ENCODE results near the gene PHYHD1.
"Not testable (repeated sequence)": the region's sequence is repeated elsewhere in the genome, so short reads cannot be mapped to it uniquely, and the experiment has no call there.

Gene PHYHD1

GRCh38 chr9:128947527-128948301 is 26.9 kb downstream of the PHYHD1 start, which contains the start of the genes DOLK and NUP188:
Gene DOLK, minus strand, starts transcription at chr9:128947603. Its CDS starts 300 bp downstream, at chr9:128947303.
Gene NUP188, plus strand, starts transcription at chr9:128947699. Its CDS starts 21 bp downstream, at chr9:128947720.
- H3K4me3 ChIP-seq (ENCODE audit: low read depth, low read length), result peak within 1 kb of the TSS; percentile 92
- H3K9ac ChIP-seq (ENCODE audit: low read depth, low read length), result peak within 1 kb of the TSS; percentile 94

GRCh38 chr9:128961403-128961802 is 40.6 kb downstream of the PHYHD1 start:
- not testable (repeated sequence) for H3K9ac ChIP-seq (ENCODE audit: low read depth, low read length)
- peaks cover 17% of the 10 kb centered on the region for H3K36me3 ChIP-seq (ENCODE audit: control insufficient read depth, insufficient read depth, low read length)

More at GRCh38 chr9:128947527-128948301, 26.9 kb downstream of the PHYHD1 start, which contains the start of the genes DOLK and NUP188:
- Histone ChIP-seq H3K4me1 (ENCODE audit: control insufficient read depth, insufficient read depth, low read length) (peaks cover 2% of the 10 kb centered on the region), H3K36me3 (ENCODE audit: control insufficient read depth, insufficient read depth, low read length) (peaks cover 6% of the 10 kb centered on the region), H3K27me3 (ENCODE audit: control insufficient read depth, insufficient read depth, low read length) (no peaks in the 10 kb centered on the region), H3K9me3 (ENCODE audit: control insufficient read depth, insufficient read depth, low read length) (no peaks in the 10 kb centered on the region)

GRCh38 chr9:128969491-128969890 is 48.7 kb downstream of the PHYHD1 start:
- no peak overlapping the region for H3K9ac ChIP-seq (ENCODE audit: low read depth, low read length)
- no peaks in the 10 kb centered on the region for H3K4me1 ChIP-seq (ENCODE audit: control insufficient read depth, insufficient read depth, low read length)
- no peaks in the 10 kb centered on the region for H3K27me3 ChIP-seq (ENCODE audit: control insufficient read depth, insufficient read depth, low read length)
- no peak overlapping the region for H3K4me3 ChIP-seq (ENCODE audit: low read depth, low read length)
- H3K36me3 ChIP-seq (ENCODE audit: control insufficient read depth, insufficient read depth, low read length), result peaks cover 23% of the 10 kb centered on the region
- no peaks in the 10 kb centered on the region for H3K9me3 ChIP-seq (ENCODE audit: control insufficient read depth, insufficient read depth, low read length)

More at GRCh38 chr9:128961403-128961802, 40.6 kb downstream of the PHYHD1 start:
- H3K4me1 ChIP-seq (ENCODE audit: control insufficient read depth, insufficient read depth, low read length); H3K27me3 ChIP-seq (ENCODE audit: control insufficient read depth, insufficient read depth, low read length); H3K4me3 ChIP-seq (ENCODE audit: low read depth, low read length); H3K9me3 ChIP-seq (ENCODE audit: control insufficient read depth, insufficient read depth, low read length): not testable (repeated sequence)

- Histone ChIP-seq H3K4me1 (ENCODE audit: control insufficient read depth, insufficient read depth, low read length) (no peaks in the 10 kb centered on the region), H3K4me3 (ENCODE audit: low read depth, low read length) (no peak overlapping the region), H3K27me3 (ENCODE audit: control insufficient read depth, insufficient read depth, low read length) (no peaks in the 10 kb centered on the region), H3K36me3 (ENCODE audit: control insufficient read depth, insufficient read depth, low read length) (peaks cover 33% of the 10 kb centered on the region), H3K9ac (ENCODE audit: low read depth, low read length) (no peak overlapping the region), H3K9me3 (ENCODE audit: control insufficient read depth, insufficient read depth, low read length) (no peaks in the 10 kb centered on the region)
Observed at GRCh38 chr9:128972956-128973355, 52.2 kb downstream of the PHYHD1 start.

DNA sequence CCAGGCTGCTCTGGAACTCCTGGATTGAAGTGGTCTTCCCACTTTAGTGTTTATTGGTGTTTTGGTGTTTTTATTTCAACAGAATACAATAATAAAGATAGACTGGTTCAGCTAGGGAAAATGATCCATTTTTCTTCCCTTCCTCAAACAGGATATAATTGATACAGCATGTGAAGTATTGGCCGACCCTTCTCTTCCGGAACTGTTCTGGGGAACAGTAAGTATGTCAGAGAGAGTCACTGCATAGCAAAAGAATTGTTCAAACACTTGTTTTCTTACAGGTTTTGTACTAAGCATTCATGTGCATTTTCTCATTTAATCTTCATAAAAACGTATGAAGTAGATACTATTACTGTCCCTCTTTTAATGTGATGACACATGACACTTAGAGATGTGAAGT is 58.3 kb downstream of the PHYHD1 start:
- Histone ChIP-seq H3K36me3 (ENCODE audit: control insufficient read depth, insufficient read depth, low read length) (peaks cover 41% of the 10 kb centered on the region), H3K27me3 (ENCODE audit: control insufficient read depth, insufficient read depth, low read length) (no peaks in the 10 kb centered on the region), H3K4me3 (ENCODE audit: low read depth, low read length) (no peak overlapping the region), H3K9ac (ENCODE audit: low read depth, low read length) (no peak overlapping the region), H3K9me3 (ENCODE audit: control insufficient read depth, insufficient read depth, low read length) (no peaks in the 10 kb centered on the region), H3K4me1 (ENCODE audit: control insufficient read depth, insufficient read depth, low read length) (no peaks in the 10 kb centered on the region)

- Histone ChIP-seq H3K4me1 (ENCODE audit: control insufficient read depth, insufficient read depth, low read length) (no peaks in the 10 kb centered on the region), H3K9me3 (ENCODE audit: control insufficient read depth, insufficient read depth, low read length) (no peaks in the 10 kb centered on the region), H3K9ac (ENCODE audit: low read depth, low read length) (no peak overlapping the region), H3K4me3 (ENCODE audit: low read depth, low read length) (no peak overlapping the region), H3K36me3 (ENCODE audit: control insufficient read depth, insufficient read depth, low read length) (peaks cover 54% of the 10 kb centered on the region), H3K27me3 (ENCODE audit: control insufficient read depth, insufficient read depth, low read length) (no peaks in the 10 kb centered on the region)
Observed at GRCh38 chr9:128983536-128983935, 62.8 kb downstream of the PHYHD1 start.

DNA sequence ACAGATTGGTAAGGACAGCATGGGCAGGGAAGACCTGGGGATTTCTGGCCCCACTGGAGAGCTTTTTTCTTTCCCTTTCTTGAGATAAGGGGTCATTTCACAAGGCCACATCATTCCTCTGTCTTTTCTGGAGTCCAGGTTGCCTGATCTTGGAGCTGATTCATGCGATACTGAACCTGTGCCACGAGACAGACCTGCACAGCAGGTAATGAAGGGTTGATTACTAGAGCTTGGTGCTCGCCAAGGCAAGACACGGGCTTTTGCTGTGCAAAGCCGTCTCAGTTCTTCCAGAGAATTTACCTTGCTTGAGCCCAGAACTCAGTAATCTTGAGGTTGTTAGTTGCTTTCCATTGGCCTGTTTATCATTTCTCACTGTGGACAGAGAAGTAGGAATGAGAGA is 65.9 kb downstream of the PHYHD1 start:
- Histone ChIP-seq H3K9me3 (ENCODE audit: control insufficient read depth, insufficient read depth, low read length) (no peaks in the 10 kb centered on the region), H3K36me3 (ENCODE audit: control insufficient read depth, insufficient read depth, low read length) (peaks cover 42% of the 10 kb centered on the region), H3K4me3 (ENCODE audit: low read depth, low read length) (no peak overlapping the region), H3K9ac (ENCODE audit: low read depth, low read length) (no peak overlapping the region), H3K4me1 (ENCODE audit: control insufficient read depth, insufficient read depth, low read length) (no peaks in the 10 kb centered on the region), H3K27me3 (ENCODE audit: control insufficient read depth, insufficient read depth, low read length) (no peaks in the 10 kb centered on the region)

DNA sequence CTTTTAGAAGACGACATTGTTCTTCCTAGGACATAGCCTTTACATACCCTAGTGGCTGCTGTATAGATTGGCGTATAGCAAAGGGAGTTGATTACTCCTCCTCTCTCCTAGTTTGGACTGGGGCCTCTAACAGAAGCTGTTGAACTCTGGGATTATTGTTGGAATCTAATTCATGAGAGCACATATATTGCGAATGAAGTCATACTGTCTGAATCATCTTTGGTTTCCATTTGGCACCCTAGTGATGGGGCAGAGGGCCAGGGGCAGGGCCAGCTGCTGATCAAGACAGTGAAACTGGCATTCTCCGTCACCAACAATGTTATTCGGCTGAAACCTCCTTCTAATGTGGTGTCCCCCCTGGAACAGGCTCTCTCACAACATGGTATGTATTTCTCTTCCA is 67.0 kb downstream of the PHYHD1 start:
- no peak overlapping the region for H3K4me3 ChIP-seq (ENCODE audit: low read depth, low read length)
- no peaks in the 10 kb centered on the region for H3K27me3 ChIP-seq (ENCODE audit: control insufficient read depth, insufficient read depth, low read length)
- no peak overlapping the region for H3K9ac ChIP-seq (ENCODE audit: low read depth, low read length)
- no peaks in the 10 kb centered on the region for H3K9me3 ChIP-seq (ENCODE audit: control insufficient read depth, insufficient read depth, low read length)
- peaks cover 39% of the 10 kb centered on the region for H3K36me3 ChIP-seq (ENCODE audit: control insufficient read depth, insufficient read depth, low read length)
- no peaks in the 10 kb centered on the region for H3K4me1 ChIP-seq (ENCODE audit: control insufficient read depth, insufficient read depth, low read length)

Measured in iPS-15b (cell line).